Heart right ventricle (tissue), 16 donors: ENCODE measurements around the gene SHISA4. TPM values are rescaled to one million over a fixed set of nuclear protein-coding genes. Genes with fewer than 3 reads are reported as not detected.

Experiments
- ATAC-seq, 8 donors: fragments of 200-7000 bp; cut with Tn5 transposase; one replicate each; pipeline ENCODE4 v1.9.1; 2020; ENCODE audit warnings: mild to moderate bottlenecking in 8 of 8, moderate library complexity in 8 of 8, moderate number of reproducible peaks in 1 of 8
- DNase-seq, 2 donors: peaks; one replicate each; pipeline ENCODE4 v3.0.0-alpha.2; 2020
- H3K27ac ChIP-seq, 10 donors: fragments of 200-600 bp; sonication (generic) in 2 of 10; one replicate each; pipeline versions ENCODE4 v1.5.0 to v1.8.0; 2020 to 2022; ENCODE audit warnings: mild to moderate bottlenecking in 3 of 10
- H3K27me3 ChIP-seq, 7 donors: fragments of 200-600 bp; one replicate each; pipeline ENCODE4 v1.8.0; 2021 to 2022; ENCODE audit warnings: mild to moderate bottlenecking in 2 of 7
- H3K36me3 ChIP-seq, 9 donors: fragments of 200-600 bp; sonication (generic) in 1 of 9; one replicate each; pipeline versions ENCODE4 v1.5.0 to v1.8.0; 2020 to 2022; ENCODE audit warnings: mild to moderate bottlenecking in 2 of 9
- H3K4me1 ChIP-seq, 9 donors: fragments of 200-600 bp; sonication (generic) in 1 of 9; one replicate each; pipeline versions ENCODE4 v1.5.0 to v1.8.0; 2020 to 2022; ENCODE audit warnings: mild to moderate bottlenecking in 4 of 9
- H3K4me3 ChIP-seq, 10 donors: fragments of 200-600 bp; sonication (generic) in 2 of 10; one replicate each; pipeline versions ENCODE4 v1.5.0 to v1.8.0; 2020 to 2022; ENCODE audit warnings: mild to moderate bottlenecking in 7 of 10, moderate library complexity in 2 of 10
- H3K9me3 ChIP-seq, 11 donors: fragments of 200-600 bp in 10 of 11; sonication (generic) in 2 of 11; one replicate each; pipeline versions ENCODE4 v1.5.0 to v1.8.0; 2013 to 2022; ENCODE audit warnings: mild to moderate bottlenecking in 2 of 11, control low read depth in 1 of 11, moderate library complexity in 1 of 11
- WGBS, 2 donors: extraction: QIAGEN DNeasy Blood & Tissue Kit; methylation state at CpG; one replicate each; pipeline ENCODE4 v1.1.7; 2013; ENCODE audit warnings: inconsistent platforms in 1 of 2; 5-methylcytosine and 5-hydroxymethylcytosine counted together
- intact Hi-C, 10 donors: fragments of 100-400 bp; cut with DNase I; formaldehyde crosslinking; loops; one replicate each; pipeline versions ENCODE4 v1.11.1 to v1.14.2; 2022
- polyA plus RNA-seq, 2 donors: library from polyadenylated mRNA; stranded (reverse); fragments of 200-250 nt; gene quantifications; one replicate each; pipeline ENCODE4 v1.2.3, GENCODE V29; 2013
- total RNA-seq, 10 donors: library from RNA; stranded (reverse); fragmentation: NEBNext Ultra II Directional in 3 of 10; extraction: Animal tissue kit (Norgen Biotek cat#: 25700) in 3 of 10; gene quantifications; one replicate each; pipeline versions ENCODE4 v1.2.1 to v1.2.4, GENCODE V29; 2021 to 2023
- TF ChIP-seq, protein P1 (sequence below), 9 donors: fragments of 200-600 bp; sonication (generic) in 2 of 9; IDR thresholded peaks; one replicate each; pipeline versions ENCODE4 v1.5.0 to v1.8.0; 2021 to 2022; ENCODE audit warnings: antibody characterized with exemption in 9 of 9, mild to moderate bottlenecking in 5 of 9, moderate library complexity in 1 of 9
- donor health status: Arrhythmogenic right ventricular cardiomyopathy.
- donor health status: ischemic (EF 13 %, LVEDD 7.1; RV severe dilation, severe dysfunction).
- donor health status: healthy with polysubstance abuse.
- donor health status: DM: no; HTN: yes; CAD: no.
- donor health status: DM: no; HTN: no; CAD: no.
- donor health status: ischemic (EF 25% LVEDD 6.9; RV normal size, moderate dysfunction).
- donor health status: ischemic (EF 25% LVEDD 5.7; RV mildly dilated, moderate dysfunction).
- donor health status: healthy.
- donor health status: DM: yes; HTN: yes; CAD: no.
- donor health status: Ischemic cardiomyopathy.
- donor health status: ischemic (EF 35%, LVEDD 5.7; RV mildly dilated, moderate dysfunction).
- donor health status: nonischemic (EF 11% LVEDD 7.7; RV severe dilation, severe dysfunction).
- donor health status: DM: yes; HTN: yes; CAD: no.
- donor health status: PGD.
- donor health status: ischemic (EF 29% LVEDD 5.4; RV normal size, mild dysfunction).
- donor health status: nonischemic (EF 23%, LVEDD 6.1; RV moderate dilation, normal function).

SHISA4 gene
- total and polyA plus RNA-seq, 12 donors, result 72.6 to 214 (median 122) TPM

DNA sequence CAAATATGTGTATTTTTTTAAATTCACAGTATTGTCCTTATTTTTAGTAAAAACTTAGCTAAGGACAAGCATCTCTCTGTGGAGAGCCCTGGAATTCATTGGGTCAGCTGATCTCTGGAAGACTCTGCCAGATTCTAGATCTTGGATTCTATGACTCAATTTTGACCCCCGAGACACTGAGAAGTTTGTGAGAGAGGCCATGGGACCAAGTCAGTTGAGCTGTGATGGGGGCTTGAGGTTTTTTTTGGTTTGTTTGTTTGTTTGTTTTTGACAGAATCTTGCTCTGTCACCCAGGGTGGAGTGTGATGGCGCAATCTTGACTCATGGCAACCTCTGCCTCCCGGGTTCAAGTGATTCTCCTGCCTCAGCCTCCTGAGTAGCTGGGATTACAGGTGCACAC, 13.5 kb downstream of the SHISA4 start:
- Histone ChIP-seq H3K27ac (peak overlapping the region in 5 of 10 donors; percentile 65 to 81 (median 79)), H3K36me3 (peaks cover 0 to 12% (median 0%) of the 10 kb centered on the region in 9 donors), H3K4me1 (peaks cover 0 to 50% (median 25%) of the 10 kb centered on the region in 9 donors), H3K9me3 (no peaks in the 10 kb centered on the region), H3K4me3 (no peak overlapping the region), H3K27me3 (no peaks in the 10 kb centered on the region)
- DNase-seq (no peak), ATAC-seq (no peak)
- TF ChIP-seq, protein P1, sequence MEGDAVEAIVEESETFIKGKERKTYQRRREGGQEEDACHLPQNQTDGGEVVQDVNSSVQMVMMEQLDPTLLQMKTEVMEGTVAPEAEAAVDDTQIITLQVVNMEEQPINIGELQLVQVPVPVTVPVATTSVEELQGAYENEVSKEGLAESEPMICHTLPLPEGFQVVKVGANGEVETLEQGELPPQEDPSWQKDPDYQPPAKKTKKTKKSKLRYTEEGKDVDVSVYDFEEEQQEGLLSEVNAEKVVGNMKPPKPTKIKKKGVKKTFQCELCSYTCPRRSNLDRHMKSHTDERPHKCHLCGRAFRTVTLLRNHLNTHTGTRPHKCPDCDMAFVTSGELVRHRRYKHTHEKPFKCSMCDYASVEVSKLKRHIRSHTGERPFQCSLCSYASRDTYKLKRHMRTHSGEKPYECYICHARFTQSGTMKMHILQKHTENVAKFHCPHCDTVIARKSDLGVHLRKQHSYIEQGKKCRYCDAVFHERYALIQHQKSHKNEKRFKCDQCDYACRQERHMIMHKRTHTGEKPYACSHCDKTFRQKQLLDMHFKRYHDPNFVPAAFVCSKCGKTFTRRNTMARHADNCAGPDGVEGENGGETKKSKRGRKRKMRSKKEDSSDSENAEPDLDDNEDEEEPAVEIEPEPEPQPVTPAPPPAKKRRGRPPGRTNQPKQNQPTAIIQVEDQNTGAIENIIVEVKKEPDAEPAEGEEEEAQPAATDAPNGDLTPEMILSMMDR (IDR thresholded peaks at IDR 0.05), result no peak
- WGBS, 2 donors, result 72 to 81% methylated on average over 3 of the region's 3 CpGs
- intact Hi-C loops, result loop anchor here in 2 of 10 donors (2.0 to 5.0 kb wide), 2 partner anchors 45 to 47 kb away; partner anchors contain the start of gene LMOD1 (in 1 of the 2)

DNA sequence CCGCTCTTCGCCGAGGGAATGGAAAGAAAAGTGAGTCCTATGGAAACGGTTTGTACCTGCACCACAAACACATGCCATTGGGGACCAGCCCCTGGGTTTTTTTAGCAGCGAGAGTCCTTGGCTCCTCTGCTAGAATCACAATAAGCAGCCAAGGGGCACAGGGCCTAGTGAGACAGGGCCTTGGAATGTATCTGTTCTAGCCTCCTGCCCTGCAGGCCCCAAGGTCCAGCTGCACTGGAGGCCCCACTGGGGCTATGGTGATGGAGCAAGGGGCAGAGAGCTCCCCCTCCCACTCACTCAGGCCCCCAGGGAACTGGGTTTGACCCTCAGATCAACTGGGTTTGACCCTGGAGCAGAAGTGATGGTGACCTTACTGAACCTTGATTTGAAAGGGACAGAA, 14.4 kb downstream of the SHISA4 start:
- TF ChIP-seq, protein P1 (IDR thresholded peaks at IDR 0.05), result no peak

DNA sequence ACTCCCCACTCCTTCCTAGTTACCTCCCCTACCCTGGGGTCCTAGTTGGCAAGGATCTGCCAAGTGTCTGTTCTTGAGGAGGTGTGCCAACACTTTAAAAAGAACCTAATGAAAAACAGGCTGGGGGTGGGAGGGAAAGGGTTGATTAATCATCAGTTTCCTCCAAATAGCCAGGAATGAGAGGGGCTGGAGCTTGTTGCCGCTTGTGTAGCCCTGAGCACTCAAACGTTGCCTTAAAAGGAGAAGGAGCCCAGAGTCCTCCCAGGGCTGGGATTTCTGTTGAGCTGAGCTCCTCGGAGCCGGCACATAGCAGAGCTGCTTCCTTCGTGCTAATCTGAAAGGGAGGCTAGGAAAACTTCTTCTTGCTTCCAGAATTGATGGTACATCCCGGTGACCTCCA, 15.9 kb downstream of the SHISA4 start:
- DNase-seq, result peak in 1 of 2 donors; percentile 55
- peaks cover 0 to 44% (median 27%) of the 10 kb centered on the region in 9 donors for H3K4me1 ChIP-seq

More for the DNA sequence above, 14.4 kb downstream of the SHISA4 start:
- peak in 1 of 2 donors; percentile 44 for DNase-seq
- Histone ChIP-seq H3K27me3 (no peaks in the 10 kb centered on the region), H3K27ac (peak overlapping the region in 9 of 10 donors; percentile 13 to 81 (median 68)), H3K36me3 (peaks cover 0 to 12% (median 0%) of the 10 kb centered on the region in 9 donors), H3K4me3 (no peak overlapping the region), H3K4me1 (peaks cover 0 to 44% (median 27%) of the 10 kb centered on the region in 9 donors), H3K9me3 (no peaks in the 10 kb centered on the region)
- intact Hi-C loops, result loop anchor here in 2 of 10 donors (2.0 to 5.0 kb wide), 2 partner anchors 44 to 46 kb away; partner anchors contain the start of gene LMOD1 (in 1 of the 2)
- WGBS, 2 donors, result 86 to 93% methylated on average over 5 of the region's 5 CpGs
- peak in 4 of 8 donors; percentile 26 to 64 (median 30) for ATAC-seq

DNA sequence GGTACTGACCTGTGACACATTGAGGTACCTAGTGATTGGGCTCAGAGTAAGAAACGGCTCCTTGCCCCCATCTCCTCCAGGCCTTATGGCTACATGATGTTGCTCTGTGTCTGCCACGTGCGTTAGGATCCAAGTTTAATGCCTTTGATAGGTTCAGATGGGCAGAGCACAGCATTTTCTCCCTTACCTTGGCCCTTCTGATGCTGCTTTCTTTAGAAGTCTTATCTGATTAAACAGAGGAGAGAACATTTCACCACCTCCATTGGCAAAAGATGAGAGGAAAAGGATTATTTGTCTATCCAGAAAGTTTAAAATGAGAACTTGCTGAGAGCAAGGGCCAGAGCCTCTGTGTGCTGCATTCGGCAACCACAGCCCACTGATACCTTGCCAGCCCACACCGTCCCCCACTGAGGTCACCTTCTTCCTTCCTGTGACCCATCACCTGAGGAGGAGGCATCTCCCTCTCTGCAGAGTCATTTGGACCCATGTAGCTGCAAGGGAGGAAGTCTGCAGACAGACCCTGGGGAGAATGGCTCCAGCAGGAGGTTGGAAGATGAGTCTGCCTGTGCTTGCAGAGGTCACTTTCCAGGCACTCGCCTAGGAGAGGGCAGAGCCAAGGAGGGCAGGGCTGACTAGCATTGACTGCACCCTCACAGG, 16.7 kb downstream of the SHISA4 start:
- peak in 2 of 8 donors; percentile 7 to 18 for ATAC-seq
- intact Hi-C loops, result no loop called here
- Histone ChIP-seq H3K9me3 (no peaks in the 10 kb centered on the region), H3K4me1 (peaks cover 0 to 44% (median 27%) of the 10 kb centered on the region in 9 donors), H3K27me3 (no peaks in the 10 kb centered on the region), H3K27ac (peak overlapping the region in 9 of 10 donors; percentile 40 to 81 (median 70)), H3K4me3 (no peak overlapping the region), H3K36me3 (no peaks in the 10 kb centered on the region)
- TF ChIP-seq, protein P1 (IDR thresholded peaks at IDR 0.05), result no peak
- DNase-seq, result no peak
- 65 to 76% methylated on average over 6 of the region's 6 CpGs for WGBS, 2 donors

More for the DNA sequence above, 15.9 kb downstream of the SHISA4 start:
- peak overlapping the region; percentile 18 to 81 (median 70) for H3K27ac ChIP-seq
- TF ChIP-seq, protein P1 (IDR thresholded peaks at IDR 0.05), result no peak
- peaks cover 0 to 5% (median 0%) of the 10 kb centered on the region in 9 donors for H3K36me3 ChIP-seq
- intact Hi-C loops, result loop anchor here in 1 of 10 donors (5.0 kb wide), 1 partner anchor 43 kb away; the partner anchor contains the start of gene LMOD1
- WGBS, 2 donors, result 15 to 24% methylated on average over 6 of the region's 6 CpGs
- H3K9me3 ChIP-seq, result no peaks in the 10 kb centered on the region
- H3K27me3 ChIP-seq, result no peaks in the 10 kb centered on the region
- no peak overlapping the region for H3K4me3 ChIP-seq
- ATAC-seq, result peak; percentile 56 to 86 (median 74)
